K562 (cell line): ENCODE data around the gene ARHGEF33. TPM values are rescaled to one million over a fixed set of nuclear protein-coding genes. Genes with fewer than 3 reads are reported as not detected.
A peak's percentile ranks its signal among the peaks of the same experiment; 100 is the strongest.

Experiments
- CBFA2T2 ChIP-seq: fragments of 450-650 bp; conservative IDR thresholded peaks from 2 replicates; pipeline ENCODE4 v1.6.1; 2017; ENCODE audit warnings: mild to moderate bottlenecking
- CTBP1 ChIP-seq: fragments of 450-650 bp; IDR thresholded peaks from 2 replicates; pipeline ENCODE4 v1.6.1; 2016; ENCODE audit warnings: borderline replicate concordance
- ELF1 ChIP-seq: fragments of 200-800 bp; sonication (Bioruptor generic); IDR thresholded peaks from 2 replicates; pipeline ENCODE4 v1.6.1; 2016; ENCODE audit warnings: missing genetic modification characterization, missing compliant biosample characterization
- ESRRB ChIP-seq: fragments of 250-450 bp; sonication (Bioruptor Pico); IDR thresholded peaks from 2 replicates; pipeline ENCODE4 v1.5.0; 2020; ENCODE audit warnings: mild to moderate bottlenecking, moderate library complexity, borderline replicate concordance
- GABPA ChIP-seq: fragments of 200-800 bp; sonication (Bioruptor generic); conservative IDR thresholded peaks from 2 replicates; pipeline ENCODE4 v1.6.1; 2016; ENCODE audit warnings: low read depth, missing genetic modification characterization, missing compliant biosample characterization
- HDGF ChIP-seq: fragments of 450-650 bp; IDR thresholded peaks from 2 replicates; pipeline ENCODE4 v1.6.1; 2016
- ID3 ChIP-seq, 2 experiments: fragments of 250-450 bp in 1 of 2; fragments of 450-650 bp in 1 of 2; sonication (Bioruptor Pico) in 1 of 2; IDR thresholded peaks; 2 replicates each; pipeline versions ENCODE4 v1.6.1 to v1.8.0; 2016 to 2021; ENCODE audit warnings: mild to moderate bottlenecking in 2 of 2, moderate library complexity in 2 of 2, missing compliant biosample characterization in 1 of 2, missing genetic modification characterization in 1 of 2
- MEIS2 ChIP-seq: fragments of 450-650 bp; IDR thresholded peaks from 2 replicates; pipeline ENCODE4 v1.6.1; 2014; ENCODE audit warnings: mild to moderate bottlenecking; ENCODE audit not compliant: partially characterized antibody
- NCOA1 ChIP-seq: fragments of 450-650 bp; IDR thresholded peaks from 2 replicates; pipeline ENCODE4 v1.6.1; 2016; ENCODE audit warnings: low read depth
- PHB2 ChIP-seq: fragments of 450-650 bp; IDR thresholded peaks from 2 replicates; pipeline ENCODE4 v1.6.1; 2017; ENCODE audit warnings: low read depth
- RAD51 ChIP-seq: fragments of 450-650 bp; IDR thresholded peaks from 2 replicates; pipeline ENCODE4 v1.7.1; 2016; ENCODE audit warnings: low read depth, mild to moderate bottlenecking, borderline replicate concordance
- SAFB ChIP-seq: fragments of 200-400 bp; formaldehyde crosslinking; IDR thresholded peaks from 2 replicates; pipeline ENCODE4 v1.6.1; 2017; ENCODE audit warnings: low read depth, low read length, borderline replicate concordance
- SMARCC2 ChIP-seq: fragments of 450-650 bp; IDR thresholded peaks from 2 replicates; pipeline ENCODE4 v1.6.1; 2017; ENCODE audit warnings: antibody characterized with exemption, moderate library complexity, mild to moderate bottlenecking, low read depth
- SP2 ChIP-seq: IDR thresholded peaks from 2 replicates; pipeline ENCODE4 v1.6.1; 2011; ENCODE audit warnings: mild to moderate bottlenecking, low read depth, low read length, moderate library complexity; ENCODE audit not compliant: poor library complexity, severe bottlenecking; ENCODE audit errors: extremely low read depth
- ZEB2 ChIP-seq: fragments of 450-650 bp; IDR thresholded peaks from 2 replicates; pipeline ENCODE4 v1.6.1; 2016
- ZNF143 ChIP-seq: sonication (generic); formaldehyde crosslinking; IDR thresholded peaks from 2 replicates; pipeline ENCODE4 v1.9.0; 2022; ENCODE audit warnings: mild to moderate bottlenecking, missing genetic modification reagents
- ZNF175 ChIP-seq: fragments of 200-800 bp; sonication (Bioruptor generic); IDR thresholded peaks from 2 replicates; pipeline ENCODE4 v1.6.1; 2016; ENCODE audit warnings: low read depth, mild to moderate bottlenecking, missing genetic modification characterization, missing compliant biosample characterization
- ZNF436 ChIP-seq: fragments of 250-450, 450-650 bp; sonication (Bioruptor Pico); formaldehyde crosslinking; IDR thresholded peaks from 2 replicates; pipeline ENCODE4 v1.7.0; 2020; ENCODE audit warnings: mild to moderate bottlenecking
- ZNF512 ChIP-seq: IDR thresholded peaks from 2 replicates; pipeline ENCODE4 v1.6.1; 2016; ENCODE audit warnings: missing genetic modification characterization, missing compliant biosample characterization
- polyA plus RNA-seq, 8 experiments: library from polyadenylated mRNA; depleted of rRNA in 4 of 8; stranded (reverse) in 5 of 8; unstranded in 3 of 8; fragments of >200 nt; fragmentation: Nextera tagmentation in 2 of 8; fragmentation: Illumina TruSeq in 1 of 8; extraction: Ambion mirVana in 2 of 8; extraction: Trizol in 1 of 8; gene quantifications; 2 replicates each; pipeline versions ENCODE4 v1.2.1 to v1.2.3, GENCODE V29; 2011 to 2014; ENCODE audit warnings: inconsistent platforms in 1 of 8, missing spikeins in 1 of 8
- total RNA-seq, 7 experiments: library from RNA; depleted of rRNA in 6 of 7; stranded (reverse); fragments of >200 nt in 6 of 7; fragmentation: Illumina TruSeq in 2 of 7; extraction: Trizol in 2 of 7; gene quantifications; 2 replicates each; pipeline versions ENCODE4 v1.2.1 to v1.2.3, GENCODE V29; 2011 to 2021; ENCODE audit warnings: low replicate concordance in 1 of 7
- TF ChIP-seq, protein P1 (sequence below): sonication (generic); formaldehyde crosslinking; IDR thresholded peaks from 2 replicates; pipeline ENCODE4 v1.8.1; 2023; ENCODE audit warnings: mild to moderate bottlenecking, missing genetic modification reagents
- TF ChIP-seq, protein P2 (sequence below): sonication (generic); formaldehyde crosslinking; IDR thresholded peaks from 2 replicates; pipeline ENCODE4 v1.9.0; 2022; ENCODE audit warnings: mild to moderate bottlenecking, missing genetic modification reagents
- TF ChIP-seq, protein P3 (sequence below): IDR thresholded peaks from 3 replicates; pipeline ENCODE4 v1.6.1; 2011; ENCODE audit warnings: borderline replicate concordance, mild to moderate bottlenecking; ENCODE audit not compliant: insufficient read length, insufficient read depth
- TF ChIP-seq, protein P4 (sequence below): sonication (generic); formaldehyde crosslinking; IDR thresholded peaks from 2 replicates; pipeline ENCODE4 v1.9.0; 2022; ENCODE audit warnings: mild to moderate bottlenecking, missing genetic modification reagents

Gene ARHGEF33
- total and polyA plus RNA-seq, 9 of the 15 experiments (the other 6 are each of a cell fraction or from before 2014, with no cell fraction given), result 0.01 to 0.08 (median 0.03) TPM; not detected in 5

GRCh38 chr2:38898256-38898655 is 8.6 kb downstream of the ARHGEF33 start (continued):
- no peak for TF ChIP-seq ZNF175 (CRISPR knock-in tag)
- no peak for TF ChIP-seq PHB2
- no peak for TF ChIP-seq CTBP1
- TF ChIP-seq ZEB2, result no peak
- 0 out of 2 replicates have a peak, but pooled peaks have one; percentile 13 for TF ChIP-seq CBFA2T2
- TF ChIP-seq RAD51, result peak; percentile 67; the same call in 1 of the 2 replicates
- no peak for TF ChIP-seq NCOA1
- no peak for TF ChIP-seq HDGF
- TF ChIP-seq, protein P1, sequence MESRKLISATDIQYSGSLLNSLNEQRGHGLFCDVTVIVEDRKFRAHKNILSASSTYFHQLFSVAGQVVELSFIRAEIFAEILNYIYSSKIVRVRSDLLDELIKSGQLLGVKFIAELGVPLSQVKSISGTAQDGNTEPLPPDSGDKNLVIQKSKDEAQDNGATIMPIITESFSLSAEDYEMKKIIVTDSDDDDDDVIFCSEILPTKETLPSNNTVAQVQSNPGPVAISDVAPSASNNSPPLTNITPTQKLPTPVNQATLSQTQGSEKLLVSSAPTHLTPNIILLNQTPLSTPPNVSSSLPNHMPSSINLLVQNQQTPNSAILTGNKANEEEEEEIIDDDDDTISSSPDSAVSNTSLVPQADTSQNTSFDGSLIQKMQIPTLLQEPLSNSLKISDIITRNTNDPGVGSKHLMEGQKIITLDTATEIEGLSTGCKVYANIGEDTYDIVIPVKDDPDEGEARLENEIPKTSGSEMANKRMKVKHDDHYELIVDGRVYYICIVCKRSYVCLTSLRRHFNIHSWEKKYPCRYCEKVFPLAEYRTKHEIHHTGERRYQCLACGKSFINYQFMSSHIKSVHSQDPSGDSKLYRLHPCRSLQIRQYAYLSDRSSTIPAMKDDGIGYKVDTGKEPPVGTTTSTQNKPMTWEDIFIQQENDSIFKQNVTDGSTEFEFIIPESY (CRISPR knock-in tag), result no peak
- TF ChIP-seq, protein P2, sequence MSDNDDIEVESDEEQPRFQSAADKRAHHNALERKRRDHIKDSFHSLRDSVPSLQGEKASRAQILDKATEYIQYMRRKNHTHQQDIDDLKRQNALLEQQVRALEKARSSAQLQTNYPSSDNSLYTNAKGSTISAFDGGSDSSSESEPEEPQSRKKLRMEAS (CRISPR knock-in tag), result no peak
- TF ChIP-seq ELF1 (tag), result no peak
- no peak for TF ChIP-seq ZNF143 (CRISPR knock-in tag)
- no peak for TF ChIP-seq ESRRB (CRISPR knock-in tag)
- no peak for TF ChIP-seq SAFB
- TF ChIP-seq SMARCC2, result no peak
- TF ChIP-seq, protein P3, sequence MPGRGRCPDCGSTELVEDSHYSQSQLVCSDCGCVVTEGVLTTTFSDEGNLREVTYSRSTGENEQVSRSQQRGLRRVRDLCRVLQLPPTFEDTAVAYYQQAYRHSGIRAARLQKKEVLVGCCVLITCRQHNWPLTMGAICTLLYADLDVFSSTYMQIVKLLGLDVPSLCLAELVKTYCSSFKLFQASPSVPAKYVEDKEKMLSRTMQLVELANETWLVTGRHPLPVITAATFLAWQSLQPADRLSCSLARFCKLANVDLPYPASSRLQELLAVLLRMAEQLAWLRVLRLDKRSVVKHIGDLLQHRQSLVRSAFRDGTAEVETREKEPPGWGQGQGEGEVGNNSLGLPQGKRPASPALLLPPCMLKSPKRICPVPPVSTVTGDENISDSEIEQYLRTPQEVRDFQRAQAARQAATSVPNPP, result no peak
- no peak for TF ChIP-seq ZNF512
- TF ChIP-seq, protein P4, sequence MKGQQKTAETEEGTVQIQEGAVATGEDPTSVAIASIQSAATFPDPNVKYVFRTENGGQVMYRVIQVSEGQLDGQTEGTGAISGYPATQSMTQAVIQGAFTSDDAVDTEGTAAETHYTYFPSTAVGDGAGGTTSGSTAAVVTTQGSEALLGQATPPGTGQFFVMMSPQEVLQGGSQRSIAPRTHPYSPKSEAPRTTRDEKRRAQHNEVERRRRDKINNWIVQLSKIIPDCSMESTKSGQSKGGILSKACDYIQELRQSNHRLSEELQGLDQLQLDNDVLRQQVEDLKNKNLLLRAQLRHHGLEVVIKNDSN (CRISPR knock-in tag), result peak; percentile 53
- no peak for TF ChIP-seq ID3 (CRISPR knock-in tag; IDR thresholded peaks at IDR 0.05)
- TF ChIP-seq ID3 (tag; IDR thresholded peaks at IDR 0.05), result no peak
- no peak for TF ChIP-seq SP2
- no peak for TF ChIP-seq GABPA
- TF ChIP-seq MEIS2, result peak; percentile 5
- no peak for TF ChIP-seq ZNF436 (CRISPR knock-in tag)
